ENCODE data around the gene EFL1. TPM values are rescaled to one million over a fixed set of nuclear protein-coding genes. Genes with fewer than 3 reads are reported as not detected.
"Not testable (repeated sequence)": the region's sequence is repeated elsewhere in the genome, so short reads cannot be mapped to it uniquely, and the experiment has no call there.

EFL1 gene
- total RNA-seq, 4 donors from 2014 or later = 5.3 to 18.1 (median 12.5) TPM

GRCh38 chr15:82282386-82282785, 19.9 kb upstream of the EFL1 start:
- not testable (repeated sequence) for H3K36me3 ChIP-seq; H3K27ac ChIP-seq; H3K4me3 ChIP-seq; H3K27me3 ChIP-seq; H3K4me1 ChIP-seq; DNase-seq (ENCODE audit: low spot score in 2 of 2); H3K9me3 ChIP-seq
- 75 to 88% methylated on average over 4 of the region's 4 CpGs for WGBS, 2 donors

GRCh38 chr15:82281276-82281675, 18.7 kb upstream of the EFL1 start:
- not testable (repeated sequence) for H3K36me3 ChIP-seq

GRCh38 chr15:82275410-82275809, 12.9 kb upstream of the EFL1 start:
- no peak for DNase-seq (ENCODE audit: low spot score in 2 of 2)
- Histone ChIP-seq H3K36me3 (peaks cover 0 to 5% (median 0%) of the 10 kb centered on the region in 3 donors), H3K4me1 (no peaks in the 10 kb centered on the region), H3K9me3 (peaks cover 0 to 27% (median 0%) of the 10 kb centered on the region in 4 donors), H3K27ac (no peak overlapping the region), H3K4me3 (no peak overlapping the region), H3K27me3 (no peaks in the 10 kb centered on the region)
- no peak for TF ChIP-seq POLR2A (IDR thresholded peaks at IDR 0.05)

More at GRCh38 chr15:82281276-82281675, 18.7 kb upstream of the EFL1 start:
- not testable (repeated sequence) for H3K27ac ChIP-seq; H3K27me3 ChIP-seq; DNase-seq (ENCODE audit: low spot score in 2 of 2); H3K4me1 ChIP-seq; H3K4me3 ChIP-seq
- peaks cover 0 to 20% (median 0%) of the 10 kb centered on the region in 4 donors for H3K9me3 ChIP-seq

- Histone ChIP-seq H3K27me3 (no peaks in the 10 kb centered on the region), H3K9me3 (peaks cover 0 to 16% (median 0%) of the 10 kb centered on the region in 4 donors), H3K36me3 (peaks cover 0 to 5% (median 0%) of the 10 kb centered on the region in 3 donors), H3K27ac (no peak overlapping the region), H3K4me1 (no peaks in the 10 kb centered on the region), H3K4me3 (no peak overlapping the region)
- no peak for DNase-seq (ENCODE audit: low spot score in 2 of 2)
- TF ChIP-seq POLR2A (IDR thresholded peaks at IDR 0.05) = no peak
- TF ChIP-seq CTCF (IDR thresholded peaks at IDR 0.05) = no peak
- no peak for TF ChIP-seq EP300 (IDR thresholded peaks at IDR 0.05)
- 66 to 71% methylated on average over 2 of the region's 2 CpGs for WGBS, 2 donors
These were observed 9.6 kb upstream of the EFL1 start for GRCh38 chr15:82272154-82272553.

GRCh38 chr15:82268454-82268853, 5.9 kb upstream of the EFL1 start:
- not testable (repeated sequence) for H3K27ac ChIP-seq; DNase-seq (ENCODE audit: low spot score in 2 of 2); H3K36me3 ChIP-seq; H3K4me3 ChIP-seq; H3K9me3 ChIP-seq; H3K27me3 ChIP-seq; H3K4me1 ChIP-seq
- 23 to 73% methylated on average over 2 of the region's 2 CpGs for WGBS, 2 donors

- not testable (repeated sequence) for H3K36me3 ChIP-seq; H3K27ac ChIP-seq; H3K4me1 ChIP-seq; H3K4me3 ChIP-seq; H3K9me3 ChIP-seq; DNase-seq (ENCODE audit: low spot score in 2 of 2); H3K27me3 ChIP-seq
- 66 to 77% methylated on average over 2 of the region's 2 CpGs for WGBS, 2 donors
These were observed 4.6 kb upstream of the EFL1 start for GRCh38 chr15:82267137-82267536.

- H3K27ac ChIP-seq = peak overlapping the region in 3 of 4 donors; percentile 71 to 84 (median 79)
These were observed 816 bp upstream of the EFL1 start for GRCh38 chr15:82263350-82263749.

GRCh38 chr15:82261566-82262421, 740 bp downstream of the EFL1 start:
- not testable (repeated sequence) for H3K27me3 ChIP-seq, H3K9me3 ChIP-seq
- WGBS, 2 donors = 3 to 5% methylated on average over 19 of the region's 19 CpGs
- Histone ChIP-seq H3K27ac (peak overlapping the region in 3 of 4 donors; percentile 71 to 84 (median 79)), H3K4me1 (peaks cover 0 to 28% (median 15%) of the 10 kb centered on the region in 4 donors), H3K36me3 (peaks cover 0 to 21% (median 0%) of the 10 kb centered on the region in 3 donors), H3K4me3 (peak overlapping the region; percentile 72 to 95 (median 76))
- DNase-seq (ENCODE audit: low spot score in 2 of 2) = peak in 1 of 2 donors; percentile 4

More at GRCh38 chr15:82263350-82263749, 816 bp upstream of the EFL1 start:
- Histone ChIP-seq H3K9me3 (no peaks in the 10 kb centered on the region), H3K36me3 (peaks cover 0 to 7% (median 0%) of the 10 kb centered on the region in 3 donors), H3K27me3 (no peaks in the 10 kb centered on the region), H3K4me3 (peak overlapping the region in 3 of 4 donors; percentile 72 to 95 (median 78)), H3K4me1 (peaks cover 0 to 28% (median 15%) of the 10 kb centered on the region in 4 donors)
- WGBS, 2 donors = 17 to 22% methylated on average over 3 of the region's 3 CpGs
- no peak for TF ChIP-seq EP300 (IDR thresholded peaks at IDR 0.05)
- TF ChIP-seq POLR2A (IDR thresholded peaks at IDR 0.05) = no peak
- TF ChIP-seq CTCF (IDR thresholded peaks at IDR 0.05) = no peak
- no peak for DNase-seq (ENCODE audit: low spot score in 2 of 2)

GRCh38 chr15:82248261-82248660, 14.3 kb downstream of the EFL1 start:
- H3K27ac ChIP-seq = not testable (repeated sequence)
- WGBS, 2 donors = 79 to 81% methylated on average over 3 of the region's 3 CpGs

GRCh38 chr15:82245956-82246355, 16.6 kb downstream of the EFL1 start:
- H3K4me1 ChIP-seq; DNase-seq (ENCODE audit: low spot score in 2 of 2); H3K4me3 ChIP-seq; H3K9me3 ChIP-seq; H3K27me3 ChIP-seq; H3K27ac ChIP-seq: not testable (repeated sequence)
- 81 to 83% methylated on average over 5 of the region's 5 CpGs for WGBS, 2 donors
- H3K36me3 ChIP-seq = peaks cover 0 to 19% (median 0%) of the 10 kb centered on the region in 3 donors

More at GRCh38 chr15:82248261-82248660, 14.3 kb downstream of the EFL1 start:
- not testable (repeated sequence) for H3K9me3 ChIP-seq; H3K27me3 ChIP-seq; DNase-seq (ENCODE audit: low spot score in 2 of 2); H3K4me3 ChIP-seq; H3K4me1 ChIP-seq
- peaks cover 0 to 30% (median 0%) of the 10 kb centered on the region in 3 donors for H3K36me3 ChIP-seq

GRCh38 chr15:82243644-82244043, 18.9 kb downstream of the EFL1 start:
- H3K9me3 ChIP-seq; H3K27ac ChIP-seq; DNase-seq (ENCODE audit: low spot score in 2 of 2); H3K4me1 ChIP-seq; H3K27me3 ChIP-seq; H3K4me3 ChIP-seq: not testable (repeated sequence)
- WGBS, 2 donors = 72 to 83% methylated on average over 4 of the region's 5 CpGs
- H3K36me3 ChIP-seq = peaks cover 0 to 38% (median 6%) of the 10 kb centered on the region in 3 donors
